GM21515 (cell line): ENCODE data around the gene UBE2R2.
"Not testable (repeated sequence)": the region's sequence is repeated elsewhere in the genome, so short reads cannot be mapped to it uniquely, and the experiment has no call there.

Source experiments
- ATAC-seq: cut with Tn5 transposase; IDR thresholded peaks from one replicate; pipeline ENCODE4 v1.9.1; 2021; ENCODE audit not compliant: unreplicated experiment

UBE2R2 gene, protein sequence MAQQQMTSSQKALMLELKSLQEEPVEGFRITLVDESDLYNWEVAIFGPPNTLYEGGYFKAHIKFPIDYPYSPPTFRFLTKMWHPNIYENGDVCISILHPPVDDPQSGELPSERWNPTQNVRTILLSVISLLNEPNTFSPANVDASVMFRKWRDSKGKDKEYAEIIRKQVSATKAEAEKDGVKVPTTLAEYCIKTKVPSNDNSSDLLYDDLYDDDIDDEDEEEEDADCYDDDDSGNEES

DNA sequence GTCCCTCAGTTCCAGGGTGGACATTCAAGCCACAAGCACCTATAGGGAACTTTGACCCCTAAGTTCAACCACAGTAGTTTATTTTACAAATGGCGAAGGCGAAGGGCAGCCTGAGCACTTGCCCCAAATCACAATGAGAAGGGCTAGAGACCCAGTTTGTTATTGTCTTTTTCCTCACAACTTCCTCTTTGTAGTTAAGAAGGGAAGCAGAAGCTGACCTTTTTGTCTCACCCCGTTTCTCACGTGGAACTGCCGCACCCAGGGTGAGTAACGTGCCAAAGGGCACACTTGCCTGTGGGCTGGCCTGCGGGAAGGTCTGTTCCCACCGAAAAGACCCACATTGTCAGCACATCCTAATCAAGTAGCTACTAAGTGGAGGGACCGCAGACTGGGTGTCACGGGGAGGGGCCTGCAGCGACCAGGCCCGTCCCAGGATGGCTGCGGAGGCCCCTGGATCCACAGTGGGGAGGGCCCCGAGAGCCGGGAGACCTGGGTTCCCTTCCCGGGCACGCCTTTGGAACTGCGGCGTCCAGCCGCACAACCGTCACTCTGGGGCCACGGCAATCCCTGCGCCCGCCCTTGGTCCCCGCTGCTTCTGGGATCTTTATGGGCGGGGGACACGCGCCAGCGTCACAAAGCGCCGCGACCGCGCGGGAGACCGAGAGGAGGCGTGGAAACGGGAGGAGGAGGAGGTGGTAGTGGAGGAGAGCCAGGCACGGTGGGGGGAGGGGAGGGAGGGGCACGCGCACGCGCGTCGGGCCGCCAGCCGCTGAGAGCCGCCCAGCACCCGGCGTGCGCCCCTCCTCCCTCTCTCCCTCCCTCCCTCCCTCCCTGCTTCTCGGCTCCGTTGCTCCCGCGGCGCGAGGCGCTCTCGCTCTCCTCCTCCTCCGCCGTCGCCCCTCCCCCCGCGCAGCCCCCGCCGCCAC is at the start of gene UBE2R2:
TSS of gene UBE2R2 (plus strand) at position 834 of the 926 bp plus-strand sequence. CDS start 598 bp downstream, outside the sequence.
- peak; percentile 53 for ATAC-seq

DNA sequence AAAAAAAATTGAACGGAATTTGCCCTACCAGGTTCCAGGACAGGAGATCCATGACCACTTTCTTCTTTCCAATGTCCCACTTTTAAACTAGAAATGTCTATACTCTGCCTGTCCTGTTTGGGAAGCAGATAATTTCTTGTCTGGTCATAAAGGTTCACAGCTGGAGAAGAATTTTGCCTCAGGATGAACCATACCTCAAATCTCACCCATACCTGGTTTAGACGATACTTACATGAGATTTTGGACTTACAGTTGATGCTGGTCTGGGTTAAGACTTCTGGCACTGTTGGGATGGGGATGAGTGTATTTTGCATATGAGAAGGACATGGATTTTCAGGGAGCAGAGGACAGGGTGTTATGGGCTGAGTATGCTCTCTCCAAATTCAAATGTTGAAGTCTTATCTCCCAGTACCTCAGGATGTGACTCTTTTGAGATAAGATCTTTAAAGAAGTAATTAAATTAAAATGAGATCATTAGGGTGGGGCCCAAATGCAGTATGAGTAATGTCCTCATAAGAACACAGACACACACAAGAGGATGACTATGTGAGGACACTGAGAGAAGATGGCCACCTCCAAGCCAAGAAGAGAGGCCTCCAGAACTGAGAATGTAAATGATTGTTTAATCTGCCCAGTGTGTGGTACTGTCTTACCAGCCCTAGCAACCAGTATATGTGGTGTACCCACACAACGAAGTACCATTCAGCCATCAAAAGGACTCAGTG is 46.6 kb upstream of the UBE2R2 start:
- ATAC-seq: not testable (repeated sequence)

DNA sequence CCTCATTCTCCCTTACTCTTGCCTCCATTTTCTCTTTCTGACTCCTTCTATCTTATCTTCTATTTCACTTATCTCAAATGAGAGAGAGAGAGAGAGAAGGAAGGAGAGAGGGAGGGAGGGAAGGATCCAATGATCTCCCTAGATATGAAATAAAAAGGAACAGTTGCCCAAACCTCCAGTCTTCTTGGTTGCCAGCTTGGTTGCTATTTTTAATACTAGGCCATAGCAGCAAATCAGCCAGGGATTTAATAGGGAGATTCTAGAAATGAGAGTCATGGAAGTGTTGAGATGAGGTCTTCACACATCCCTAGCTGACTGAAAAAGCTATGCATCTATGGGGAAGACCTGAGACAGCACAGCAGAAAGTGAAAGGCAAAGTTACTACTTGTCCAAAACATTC is 43.8 kb upstream of the UBE2R2 start:
- not testable (repeated sequence) for ATAC-seq

DNA sequence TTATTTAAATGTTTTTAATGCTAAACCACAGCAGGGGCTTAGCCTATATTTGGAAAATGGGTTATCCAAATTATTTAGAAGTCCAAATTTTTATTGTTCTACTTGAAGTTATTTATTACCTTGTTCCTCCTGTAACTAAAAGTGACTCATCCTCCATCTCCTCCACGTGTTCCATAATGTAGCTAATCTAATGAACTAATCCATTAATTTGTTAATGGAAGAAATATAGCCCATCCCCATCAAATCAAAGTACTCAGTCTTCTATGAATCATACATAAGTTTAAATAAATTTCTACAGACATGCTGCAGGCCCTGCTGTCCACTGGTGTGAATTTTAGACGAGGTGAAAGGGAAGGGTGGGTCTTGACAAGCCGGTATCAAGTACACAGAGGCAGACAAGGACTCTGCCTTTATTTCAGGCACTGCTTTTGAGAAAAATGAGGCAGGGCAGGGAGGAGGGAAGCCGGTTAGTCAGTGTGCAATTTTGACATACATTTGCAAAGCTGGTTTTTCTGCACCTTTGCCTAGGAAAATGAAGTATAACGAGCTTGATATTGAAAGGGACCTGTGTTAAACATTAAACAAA is 42.8 kb upstream of the UBE2R2 start:
- not testable (repeated sequence) for ATAC-seq

DNA sequence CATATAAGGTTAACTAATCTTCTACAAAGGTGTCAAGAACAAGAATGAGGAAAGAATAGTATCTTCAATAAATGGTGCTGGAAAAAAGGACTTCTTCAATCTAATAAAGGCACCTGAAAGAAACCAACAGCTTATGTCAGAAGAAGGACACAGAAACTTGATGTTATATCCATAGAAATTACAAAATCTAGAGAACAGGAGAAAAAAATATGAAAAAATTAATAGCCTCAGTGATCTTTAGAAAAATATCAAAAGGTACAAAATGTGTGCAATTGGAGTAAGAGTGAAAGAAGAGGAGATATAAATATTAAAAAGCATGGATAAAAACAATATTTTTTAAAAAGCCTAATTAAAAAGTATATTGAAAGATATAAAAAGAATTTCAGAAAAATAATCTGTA is 40.4 kb upstream of the UBE2R2 start:
- no peak for ATAC-seq

DNA sequence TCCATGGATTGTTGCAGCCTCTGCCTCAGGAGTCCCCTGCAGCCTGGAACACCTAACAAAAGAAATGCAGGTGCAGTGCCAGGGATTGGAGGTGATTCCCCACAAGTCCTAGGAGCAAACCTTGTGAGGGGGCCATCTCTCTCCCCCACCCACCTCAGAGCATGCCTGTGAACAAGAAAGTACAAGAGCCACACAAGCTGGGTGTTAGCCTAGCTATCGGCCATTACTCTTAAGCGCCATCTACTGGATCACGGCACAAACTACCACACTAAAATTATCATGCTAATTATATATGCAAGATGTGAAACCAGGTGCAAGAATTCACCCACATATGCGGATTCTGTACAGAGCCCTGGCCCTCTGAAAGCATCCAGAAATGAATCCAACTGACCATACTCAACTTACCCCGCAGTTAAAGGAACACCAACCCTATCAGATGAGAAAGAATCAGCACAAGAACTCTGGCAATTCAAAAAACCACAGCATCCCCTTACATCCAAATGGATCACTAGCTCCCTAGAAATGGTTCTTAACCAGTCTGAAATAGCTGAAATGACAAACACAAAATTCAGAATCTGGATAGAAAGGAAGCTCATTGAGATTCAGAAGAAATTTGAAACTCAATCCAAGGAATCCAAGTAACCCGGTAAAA is 38.1 kb upstream of the UBE2R2 start:
- ATAC-seq: peak; percentile 78

DNA sequence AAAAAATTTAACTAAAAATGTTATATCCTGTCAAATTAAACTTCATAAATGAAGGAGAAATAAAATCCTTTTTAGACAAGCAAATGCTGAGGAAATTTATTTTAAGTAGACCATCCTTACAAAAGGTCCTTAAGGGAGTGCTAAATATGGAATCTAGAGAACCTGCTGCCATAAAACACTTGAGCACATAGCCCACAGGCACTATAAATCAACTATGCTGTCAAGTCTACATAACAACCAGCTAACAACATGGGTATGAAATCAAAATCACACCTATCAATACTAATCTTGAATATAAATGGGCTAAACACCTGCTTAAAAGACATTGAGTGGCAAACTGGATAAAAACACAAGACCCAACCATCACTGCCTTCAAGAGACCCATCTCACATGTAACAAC is 36.7 kb upstream of the UBE2R2 start:
- no peak for ATAC-seq

DNA sequence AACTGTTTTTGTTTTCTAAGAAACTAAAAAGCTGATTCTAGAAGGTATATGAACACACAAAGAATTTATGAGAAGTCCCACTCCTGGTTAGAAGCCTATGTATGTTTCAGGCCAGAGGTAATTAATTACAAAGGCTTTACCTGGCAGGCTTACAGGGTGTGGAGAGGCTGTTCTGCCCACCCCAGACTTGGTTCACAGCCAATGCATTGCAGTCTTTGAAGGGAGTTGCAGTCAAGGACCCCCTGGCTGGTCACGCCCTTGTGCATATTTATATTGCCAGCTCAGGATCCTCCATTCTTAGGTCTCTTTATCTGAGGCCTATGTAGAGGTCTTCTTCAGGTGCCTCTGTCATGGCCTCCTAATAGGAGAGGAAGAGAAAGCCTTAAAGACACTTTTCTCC is 35.2 kb upstream of the UBE2R2 start:
- ATAC-seq: no peak

DNA sequence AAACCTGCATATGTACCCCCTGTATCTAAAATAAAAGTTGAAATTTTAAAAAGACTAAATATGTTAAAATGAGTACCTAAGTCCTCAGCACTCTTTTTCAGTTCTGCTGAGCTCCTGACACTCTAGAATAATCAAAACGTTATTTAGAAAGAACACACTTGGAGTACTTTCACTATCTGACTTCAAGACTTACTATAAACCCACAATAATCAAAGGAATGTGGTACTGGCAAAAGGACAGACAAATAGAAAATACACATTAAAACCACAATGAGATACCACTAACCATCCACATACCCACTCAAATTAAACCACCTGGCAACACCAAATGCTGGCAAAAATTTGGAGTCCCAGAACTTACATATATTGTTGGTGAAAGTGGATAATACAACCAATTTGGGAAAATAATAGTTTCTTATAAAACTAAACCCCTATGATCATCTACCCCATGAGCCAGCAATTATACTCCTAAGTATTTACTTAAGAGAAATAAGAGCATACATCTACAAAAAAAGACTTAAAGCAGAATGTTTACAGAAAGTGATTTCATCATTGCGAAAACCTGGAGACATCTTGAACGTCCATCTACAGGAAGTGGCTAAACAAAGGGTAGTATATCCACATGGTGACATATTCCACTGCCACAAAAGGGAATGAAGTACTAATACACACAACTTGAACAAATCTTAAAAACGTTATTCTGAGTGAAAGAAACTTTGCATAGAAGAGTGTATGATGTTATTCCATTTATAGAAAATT is 34.4 kb upstream of the UBE2R2 start:
- no peak for ATAC-seq

DNA sequence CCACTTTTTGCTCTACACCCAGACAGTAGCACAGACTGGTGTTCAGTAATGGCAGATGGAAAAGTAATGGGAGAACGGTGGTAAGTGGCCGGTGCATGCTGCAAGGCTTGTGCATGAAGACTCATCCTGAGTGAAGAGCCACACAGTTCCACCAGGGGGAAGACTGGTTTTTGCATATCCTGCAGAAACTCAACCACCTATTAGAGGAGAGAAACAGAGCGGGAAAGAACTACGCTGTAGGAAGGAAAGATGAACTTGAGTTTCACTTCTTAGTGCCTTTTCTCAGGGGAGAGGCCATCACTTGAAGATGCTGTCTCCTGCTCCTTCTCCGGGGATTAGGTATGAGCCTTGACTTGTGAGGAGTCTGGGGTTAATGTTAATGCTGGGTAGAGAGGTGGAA is 31.0 kb upstream of the UBE2R2 start:
- no peak for ATAC-seq

DNA sequence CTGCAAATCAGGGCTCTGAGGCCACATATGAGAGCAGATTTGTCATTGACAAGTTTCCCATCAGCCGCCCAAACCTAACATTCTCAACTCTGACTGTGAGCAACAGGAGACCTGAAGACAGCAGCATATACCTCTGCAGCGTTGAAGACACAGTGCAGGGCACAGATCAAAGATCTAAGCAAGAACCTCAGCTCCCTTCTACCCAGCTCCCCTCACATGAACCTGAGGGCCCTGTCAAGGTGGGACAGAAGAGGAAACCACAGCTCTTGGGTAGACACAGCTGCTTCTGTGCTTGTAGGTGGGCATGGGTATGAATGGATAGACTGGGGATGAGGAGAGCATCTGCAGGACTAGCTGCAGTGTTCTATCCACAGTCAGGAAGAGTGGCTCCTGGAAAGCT is 30.3 kb upstream of the UBE2R2 start:
- ATAC-seq: no peak

DNA sequence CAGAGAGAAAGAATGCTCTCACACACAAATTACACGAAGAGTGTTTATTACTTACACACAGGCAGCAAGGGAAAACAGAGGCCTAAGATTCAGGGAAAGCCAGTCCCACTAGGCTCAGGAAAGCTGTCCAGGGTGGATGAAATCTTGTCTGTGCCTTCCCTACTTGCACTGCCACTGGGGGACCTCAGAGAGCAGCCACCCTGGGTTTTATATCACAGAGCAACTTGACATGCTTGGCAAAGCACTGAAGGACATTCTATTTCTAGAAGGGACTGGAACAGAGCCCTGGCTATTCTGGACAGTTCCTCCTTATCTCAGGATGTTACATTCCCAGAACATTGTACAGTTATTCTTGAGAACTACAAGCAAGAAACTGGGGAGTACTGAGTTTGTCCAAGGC is 29.1 kb upstream of the UBE2R2 start:
- no peak for ATAC-seq

DNA sequence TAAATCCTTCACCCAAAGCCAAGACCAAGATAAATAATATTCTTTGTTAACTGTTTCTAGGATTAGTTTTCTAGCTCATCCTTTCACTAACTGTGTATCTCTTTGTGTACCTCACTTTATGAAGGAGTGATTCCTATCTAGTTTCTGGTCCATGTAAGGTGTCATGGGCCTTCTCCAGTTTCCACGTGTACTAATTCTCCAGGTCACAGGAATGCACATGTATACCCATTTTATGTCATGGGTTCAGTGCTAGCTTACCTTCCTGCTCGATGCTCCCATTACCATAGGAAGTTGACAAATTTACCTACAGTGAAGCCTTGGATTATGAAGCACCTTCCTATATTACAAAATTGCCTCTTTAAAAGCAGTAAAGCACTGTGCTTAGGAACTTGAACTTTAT is 27.5 kb upstream of the UBE2R2 start:
- ATAC-seq: not testable (repeated sequence)

DNA sequence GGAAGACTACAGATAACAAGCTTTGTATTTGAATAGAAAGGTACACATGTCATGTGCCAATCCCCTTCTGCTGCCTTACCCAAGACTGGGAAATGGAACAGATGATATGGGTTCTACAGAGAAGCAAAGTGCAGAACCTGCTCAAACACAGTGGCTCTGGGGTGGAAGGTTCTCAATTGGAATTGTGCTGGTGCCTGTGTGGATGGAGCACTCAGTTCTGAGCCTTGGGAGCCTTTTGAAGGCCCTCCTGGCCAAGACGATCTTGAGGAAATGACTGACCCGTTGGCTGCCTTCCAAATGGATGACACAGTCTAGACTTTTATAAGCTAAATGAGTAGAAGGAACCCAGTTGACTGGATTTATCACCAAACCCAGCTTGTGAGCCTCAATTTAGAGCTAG is 25.8 kb upstream of the UBE2R2 start:
- ATAC-seq: no peak

DNA sequence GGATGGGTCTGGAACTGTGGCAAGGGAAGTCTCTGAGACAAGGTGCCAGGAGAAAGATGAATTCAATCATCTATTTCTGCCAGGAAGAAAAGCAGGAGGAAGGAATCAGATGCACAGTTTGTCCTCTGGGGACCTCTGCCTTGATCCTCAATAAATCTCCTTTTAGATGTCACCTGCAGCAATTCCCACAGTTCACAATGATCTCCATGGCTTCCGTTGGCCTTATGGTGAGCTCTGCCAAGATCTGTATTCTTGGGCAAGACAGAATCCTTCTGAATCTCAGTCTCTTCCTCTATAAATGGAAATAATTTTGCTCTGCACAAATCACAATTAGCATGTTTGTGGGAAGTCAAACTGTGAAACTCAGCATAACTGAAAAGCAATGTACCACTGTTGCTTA is 23.5 kb upstream of the UBE2R2 start:
- ATAC-seq: not testable (repeated sequence)

DNA sequence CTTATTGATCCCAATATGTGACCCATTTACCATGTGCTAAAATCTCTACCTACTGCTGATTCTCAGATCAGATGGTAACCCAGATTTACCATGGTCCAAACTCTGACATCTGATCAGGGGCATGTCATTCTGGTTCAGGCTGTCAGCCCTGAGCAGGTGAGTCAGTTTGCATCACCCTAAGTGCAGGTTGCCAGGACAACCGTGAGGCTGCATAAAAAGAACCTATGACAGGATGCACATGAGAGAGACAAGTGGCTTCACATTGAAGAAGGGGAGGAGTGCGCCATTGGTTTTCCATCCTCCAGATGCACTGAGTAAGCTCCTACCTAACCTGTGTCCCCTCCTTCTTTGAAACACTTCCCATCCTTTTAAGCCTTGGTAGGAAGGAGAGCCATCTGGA is 22.4 kb upstream of the UBE2R2 start:
- no peak for ATAC-seq

DNA sequence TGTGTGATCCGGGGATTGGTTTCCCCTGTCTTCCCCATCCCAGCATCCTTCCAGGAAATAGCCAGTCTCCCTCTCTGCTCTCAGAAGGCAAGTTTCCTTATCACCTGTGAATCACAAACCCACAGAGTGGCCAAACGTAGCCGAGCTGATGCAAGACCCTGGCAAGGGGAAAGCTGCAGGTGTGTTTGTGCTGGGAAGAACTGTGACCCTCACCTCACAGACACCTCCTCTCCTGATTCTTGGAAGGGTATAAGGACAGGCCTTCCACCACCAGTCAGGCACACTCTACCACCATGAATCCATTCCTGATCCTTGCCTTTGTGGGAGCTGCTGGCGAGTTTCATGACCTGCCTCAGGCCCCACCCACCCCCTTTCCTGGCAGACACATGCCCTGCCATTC is 21.7 kb upstream of the UBE2R2 start, which contains the start of gene PRSS3:
TSS of gene PRSS3 (plus strand) at position 281 of the 400 bp plus-strand sequence. CDS start at position 294, 13 bp downstream.
- ATAC-seq: no peak

DNA sequence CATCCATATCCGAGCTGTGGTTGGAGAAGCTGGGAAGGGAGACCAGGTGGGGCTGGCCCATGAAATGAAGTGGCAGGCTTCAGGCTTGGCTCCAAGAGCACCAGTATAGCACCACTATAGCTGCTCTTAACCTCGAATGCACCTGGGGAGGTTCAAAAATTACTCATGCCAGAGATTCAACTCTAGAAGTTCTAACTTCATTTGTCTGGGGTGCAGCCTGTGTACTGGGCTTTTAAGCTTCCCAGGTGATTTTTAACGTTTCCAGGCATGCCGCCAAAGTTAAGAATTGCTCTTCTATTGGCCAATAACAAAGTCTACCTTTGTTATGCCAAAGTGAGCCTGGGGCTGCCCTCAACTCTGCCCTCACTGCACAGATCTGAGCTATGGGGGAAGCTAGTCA is 21.1 kb upstream of the UBE2R2 start:
- no peak for ATAC-seq

DNA sequence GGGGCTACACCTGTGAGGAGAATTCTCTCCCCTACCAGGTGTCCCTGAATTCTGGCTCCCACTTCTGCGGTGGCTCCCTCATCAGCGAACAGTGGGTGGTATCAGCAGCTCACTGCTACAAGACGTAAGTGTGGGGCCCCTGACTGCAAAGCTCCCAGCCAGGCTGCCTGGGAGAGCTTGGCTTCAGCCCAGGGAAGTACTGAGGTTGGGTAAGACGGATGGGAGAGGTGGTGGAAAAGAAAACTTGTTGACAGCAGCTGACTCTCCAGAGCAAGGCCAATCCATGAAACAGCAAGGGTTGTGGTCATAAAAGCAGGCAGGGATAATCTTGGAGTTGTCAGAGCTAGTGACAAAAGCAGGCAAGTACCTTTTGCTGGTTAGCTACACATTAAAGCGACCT is 20.3 kb upstream of the UBE2R2 start:
- not testable (repeated sequence) for ATAC-seq

DNA sequence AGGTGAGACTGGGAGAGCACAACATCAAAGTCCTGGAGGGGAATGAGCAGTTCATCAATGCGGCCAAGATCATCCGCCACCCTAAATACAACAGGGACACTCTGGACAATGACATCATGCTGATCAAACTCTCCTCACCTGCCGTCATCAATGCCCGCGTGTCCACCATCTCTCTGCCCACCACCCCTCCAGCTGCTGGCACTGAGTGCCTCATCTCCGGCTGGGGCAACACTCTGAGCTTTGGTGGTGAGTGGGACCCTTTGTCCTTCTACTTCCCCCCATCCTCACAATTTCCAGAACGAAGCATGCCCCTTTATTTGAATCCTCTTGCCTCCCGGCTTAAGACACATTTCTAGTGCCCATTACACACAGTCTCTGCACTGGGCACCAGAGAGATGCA is 19.1 kb upstream of the UBE2R2 start:
- ATAC-seq: no peak
